Measurements from ENCODE around the gene DCHS2. TPM values are rescaled to one million over a fixed set of nuclear protein-coding genes. Genes with fewer than 3 reads are reported as not detected.

Gene DCHS2
- total RNA-seq, 1 donor from 2014 or later, result 97.4 TPM

- no peak for DNase-seq
- H3K36me3 Mint-ChIP-seq (ENCODE audit: unreplicated experiment), result no peaks in the 10 kb centered on the region
- no peak overlapping the region for H3K4me3 Mint-ChIP-seq (ENCODE audit: unreplicated experiment)
- H3K9me3 Mint-ChIP-seq (ENCODE audit: unreplicated experiment), result no peaks in the 10 kb centered on the region
- peaks cover 3% of the 10 kb centered on the region for H3K4me1 Mint-ChIP-seq (ENCODE audit: low read depth, unreplicated experiment)
- H3K27ac Mint-ChIP-seq (ENCODE audit: unreplicated experiment), result no peak overlapping the region
- no peak for TF ChIP-seq CTCF (IDR thresholded peaks at IDR 0.05; ENCODE audit: partially characterized antibody, unreplicated experiment)
- peaks cover 2% of the 10 kb centered on the region for H3K27me3 Mint-ChIP-seq (ENCODE audit: unreplicated experiment)
Observed at GRCh38 chr4:154466336-154466735, 25.3 kb downstream of the DCHS2 start.

- Mint-ChIP-seq H3K27ac (ENCODE audit: unreplicated experiment) (no peak overlapping the region), H3K36me3 (ENCODE audit: unreplicated experiment) (no peaks in the 10 kb centered on the region), H3K27me3 (ENCODE audit: unreplicated experiment) (peaks cover 3% of the 10 kb centered on the region), H3K4me1 (ENCODE audit: low read depth, unreplicated experiment) (no peaks in the 10 kb centered on the region), H3K9me3 (ENCODE audit: unreplicated experiment) (no peaks in the 10 kb centered on the region), H3K4me3 (ENCODE audit: unreplicated experiment) (no peak overlapping the region)
- no peak for DNase-seq
- no peak for TF ChIP-seq CTCF (IDR thresholded peaks at IDR 0.05; ENCODE audit: partially characterized antibody, unreplicated experiment)
Observed at GRCh38 chr4:154465085-154465484, 26.5 kb downstream of the DCHS2 start.

GRCh38 chr4:154464654-154465053, 26.9 kb downstream of the DCHS2 start:
- Mint-ChIP-seq H3K36me3 (ENCODE audit: unreplicated experiment) (no peaks in the 10 kb centered on the region), H3K27me3 (ENCODE audit: unreplicated experiment) (peaks cover 1% of the 10 kb centered on the region), H3K27ac (ENCODE audit: unreplicated experiment) (no peak overlapping the region), H3K4me1 (ENCODE audit: low read depth, unreplicated experiment) (no peaks in the 10 kb centered on the region), H3K4me3 (ENCODE audit: unreplicated experiment) (no peak overlapping the region), H3K9me3 (ENCODE audit: unreplicated experiment) (no peaks in the 10 kb centered on the region)
- TF ChIP-seq CTCF (IDR thresholded peaks at IDR 0.05; ENCODE audit: partially characterized antibody, unreplicated experiment), result no peak
- no peak for DNase-seq

- Mint-ChIP-seq H3K27me3 (ENCODE audit: unreplicated experiment) (peaks cover 1% of the 10 kb centered on the region), H3K9me3 (ENCODE audit: unreplicated experiment) (no peaks in the 10 kb centered on the region), H3K27ac (ENCODE audit: unreplicated experiment) (no peak overlapping the region), H3K36me3 (ENCODE audit: unreplicated experiment) (no peaks in the 10 kb centered on the region), H3K4me1 (ENCODE audit: low read depth, unreplicated experiment) (peaks cover 4% of the 10 kb centered on the region), H3K4me3 (ENCODE audit: unreplicated experiment) (no peak overlapping the region)
- TF ChIP-seq CTCF (IDR thresholded peaks at IDR 0.05; ENCODE audit: partially characterized antibody, unreplicated experiment), result no peak
- no peak for DNase-seq
Observed at GRCh38 chr4:154462081-154462810, 29.4 kb downstream of the DCHS2 start.

- Mint-ChIP-seq H3K4me1 (ENCODE audit: low read depth, unreplicated experiment) (peaks cover 5% of the 10 kb centered on the region), H3K4me3 (ENCODE audit: unreplicated experiment) (no peak overlapping the region), H3K27me3 (ENCODE audit: unreplicated experiment) (peaks cover 1% of the 10 kb centered on the region), H3K27ac (ENCODE audit: unreplicated experiment) (no peak overlapping the region), H3K9me3 (ENCODE audit: unreplicated experiment) (peaks cover 5% of the 10 kb centered on the region), H3K36me3 (ENCODE audit: unreplicated experiment) (no peaks in the 10 kb centered on the region)
- TF ChIP-seq CTCF (IDR thresholded peaks at IDR 0.05; ENCODE audit: partially characterized antibody, unreplicated experiment), result no peak
- no peak for DNase-seq
Observed at GRCh38 chr4:154457471-154457870, 34.1 kb downstream of the DCHS2 start.

Data from glutamatergic neuron (in vitro differentiated cells).